ENCODE measurements around the gene PDE1A.

Gene PDE1A

GRCh38 chr2:182420669-182421068 lies 6.2 kb downstream of the PDE1A start:
- H3K36me3 Mint-ChIP-seq (ENCODE audit: low read depth) = no peaks in the 10 kb centered on the region

GRCh38 chr2:182416861-182417260 lies 10.0 kb downstream of the PDE1A start:
- H3K27ac Mint-ChIP-seq = no peak overlapping the region
- TF ChIP-seq CTCF (IDR thresholded peaks at IDR 0.05) = no peak
- no peaks in the 10 kb centered on the region for H3K27me3 Mint-ChIP-seq (ENCODE audit: low read depth, poor library complexity)
- no peak for DNase-seq
- H3K36me3 Mint-ChIP-seq (ENCODE audit: low read depth) = no peaks in the 10 kb centered on the region
- H3K4me3 Mint-ChIP-seq = no peak overlapping the region
- H3K4me1 Mint-ChIP-seq = no peaks in the 10 kb centered on the region
- no peaks in the 10 kb centered on the region for H3K9me3 Mint-ChIP-seq

More at GRCh38 chr2:182420669-182421068, 6.2 kb downstream of the PDE1A start:
- Mint-ChIP-seq H3K27me3 (ENCODE audit: low read depth, poor library complexity) (no peaks in the 10 kb centered on the region), H3K4me1 (no peaks in the 10 kb centered on the region), H3K4me3 (no peak overlapping the region), H3K9me3 (no peaks in the 10 kb centered on the region), H3K27ac (no peak overlapping the region)
- TF ChIP-seq CTCF (IDR thresholded peaks at IDR 0.05) = no peak
- DNase-seq = no peak

- H3K4me3 Mint-ChIP-seq = no peak overlapping the region
- no peaks in the 10 kb centered on the region for H3K9me3 Mint-ChIP-seq
- no peak overlapping the region for H3K27ac Mint-ChIP-seq
- no peaks in the 10 kb centered on the region for H3K27me3 Mint-ChIP-seq (ENCODE audit: low read depth, poor library complexity)
- TF ChIP-seq CTCF (IDR thresholded peaks at IDR 0.05) = no peak
- no peaks in the 10 kb centered on the region for H3K4me1 Mint-ChIP-seq
- DNase-seq = no peak
- no peaks in the 10 kb centered on the region for H3K36me3 Mint-ChIP-seq (ENCODE audit: low read depth)
Observed at GRCh38 chr2:182416191-182416590, 10.6 kb downstream of the PDE1A start.

- Mint-ChIP-seq H3K27ac (no peak overlapping the region), H3K4me1 (no peaks in the 10 kb centered on the region), H3K9me3 (no peaks in the 10 kb centered on the region), H3K36me3 (ENCODE audit: low read depth) (no peaks in the 10 kb centered on the region), H3K27me3 (ENCODE audit: low read depth, poor library complexity) (no peaks in the 10 kb centered on the region), H3K4me3 (no peak overlapping the region)
- no peak for TF ChIP-seq CTCF (IDR thresholded peaks at IDR 0.05)
- DNase-seq = no peak
Observed at GRCh38 chr2:182415771-182416170, 11.1 kb downstream of the PDE1A start.

- Mint-ChIP-seq H3K36me3 (ENCODE audit: low read depth) (no peaks in the 10 kb centered on the region), H3K27ac (no peak overlapping the region), H3K4me1 (no peaks in the 10 kb centered on the region), H3K4me3 (no peak overlapping the region), H3K9me3 (no peaks in the 10 kb centered on the region), H3K27me3 (ENCODE audit: low read depth, poor library complexity) (no peaks in the 10 kb centered on the region)
- no peak for TF ChIP-seq CTCF (IDR thresholded peaks at IDR 0.05)
- DNase-seq = no peak
Observed at GRCh38 chr2:182412858-182413257, 14.0 kb downstream of the PDE1A start.

- no peak for TF ChIP-seq CTCF (IDR thresholded peaks at IDR 0.05)
- H3K9me3 Mint-ChIP-seq = no peaks in the 10 kb centered on the region
- H3K4me1 Mint-ChIP-seq = no peaks in the 10 kb centered on the region
- H3K27me3 Mint-ChIP-seq (ENCODE audit: low read depth, poor library complexity) = no peaks in the 10 kb centered on the region
- no peaks in the 10 kb centered on the region for H3K36me3 Mint-ChIP-seq (ENCODE audit: low read depth)
- no peak overlapping the region for H3K4me3 Mint-ChIP-seq
- no peak for DNase-seq
- no peak overlapping the region for H3K27ac Mint-ChIP-seq
Observed at GRCh38 chr2:182410120-182410519, 16.7 kb downstream of the PDE1A start.
